GM19468 (cell line): ENCODE data around the gene RBSN.

Experiments used
- ATAC-seq: cut with Tn5 transposase; IDR thresholded peaks from one replicate; pipeline ENCODE4 v1.9.1; 2021; ENCODE audit warnings: mild to moderate bottlenecking, moderate library complexity, moderate number of reproducible peaks; ENCODE audit not compliant: unreplicated experiment; ENCODE audit errors: extremely low read depth

RBSN gene

GRCh38 chr3:15064299-15064834 lies 34.6 kb downstream of the RBSN start:
- ATAC-seq, result no peak

GRCh38 chr3:15063656-15064286 lies 35.2 kb downstream of the RBSN start:
- ATAC-seq, result no peak

- ATAC-seq, result no peak
Measured at GRCh38 chr3:15063238-15063637, 35.7 kb downstream of the RBSN start.

GRCh38 chr3:15060029-15060428 lies 38.9 kb downstream of the RBSN start:
- ATAC-seq, result no peak

GRCh38 chr3:15056676-15057404 lies 42.1 kb downstream of the RBSN start:
- no peak for ATAC-seq

GRCh38 chr3:15055019-15055557 lies 43.9 kb downstream of the RBSN start:
- peak; percentile 18 for ATAC-seq

- no peak for ATAC-seq
Measured at GRCh38 chr3:15053541-15053940, 45.4 kb downstream of the RBSN start.

GRCh38 chr3:15052335-15053242 lies 46.4 kb downstream of the RBSN start:
- ATAC-seq, result no peak

- peak; percentile 20 for ATAC-seq
Measured at GRCh38 chr3:15051531-15051930, 47.4 kb downstream of the RBSN start.

- peak; percentile 43 for ATAC-seq
Measured at GRCh38 chr3:15050405-15051092, 48.4 kb downstream of the RBSN start.

- no peak for ATAC-seq
Measured at GRCh38 chr3:15049584-15049983, 49.4 kb downstream of the RBSN start.

- no peak for ATAC-seq
Measured at GRCh38 chr3:15045667-15046066, 53.3 kb downstream of the RBSN start.

- ATAC-seq, result no peak
Measured at GRCh38 chr3:15044326-15044725, 54.6 kb downstream of the RBSN start.

GRCh38 chr3:15043408-15044171 lies 55.4 kb downstream of the RBSN start:
- ATAC-seq, result no peak

- ATAC-seq, result no peak
Measured at GRCh38 chr3:15042936-15043335, 56.0 kb downstream of the RBSN start.

GRCh38 chr3:15041950-15042349 lies 57.0 kb downstream of the RBSN start:
- ATAC-seq, result no peak

GRCh38 chr3:15040844-15041243 lies 58.1 kb downstream of the RBSN start:
- ATAC-seq, result no peak

GRCh38 chr3:15038306-15038705 lies 60.6 kb downstream of the RBSN start:
- no peak for ATAC-seq

- no peak for ATAC-seq
Measured at GRCh38 chr3:15033103-15033502, 65.8 kb downstream of the RBSN start.
